GM21390 (cell line): ENCODE measurements around the gene RAC3.

Experiments
- ATAC-seq: cut with Tn5 transposase; IDR thresholded peaks from one replicate; pipeline ENCODE4 v1.9.1; 2021; ENCODE audit not compliant: unreplicated experiment

RAC3 gene

GRCh38 chr17:82022310-82022980, 9.0 kb upstream of the RAC3 start, which contains the start of gene CENPX:
TSS of gene CENPX (minus strand) at chr17:82022878. CDS start at chr17:82022861, 17 bp downstream.
- no peak for ATAC-seq

- peak; percentile 81 for ATAC-seq
Observed at GRCh38 chr17:82022981-82023446, 8.5 kb upstream of the RAC3 start, which contains the start of gene LRRC45. TSS of gene LRRC45 (plus strand) at chr17:82023305. CDS start at chr17:82023644, 339 bp downstream.

GRCh38 chr17:82023447-82024241, 7.8 kb upstream of the RAC3 start:
- ATAC-seq, result peak; percentile 0

DNA sequence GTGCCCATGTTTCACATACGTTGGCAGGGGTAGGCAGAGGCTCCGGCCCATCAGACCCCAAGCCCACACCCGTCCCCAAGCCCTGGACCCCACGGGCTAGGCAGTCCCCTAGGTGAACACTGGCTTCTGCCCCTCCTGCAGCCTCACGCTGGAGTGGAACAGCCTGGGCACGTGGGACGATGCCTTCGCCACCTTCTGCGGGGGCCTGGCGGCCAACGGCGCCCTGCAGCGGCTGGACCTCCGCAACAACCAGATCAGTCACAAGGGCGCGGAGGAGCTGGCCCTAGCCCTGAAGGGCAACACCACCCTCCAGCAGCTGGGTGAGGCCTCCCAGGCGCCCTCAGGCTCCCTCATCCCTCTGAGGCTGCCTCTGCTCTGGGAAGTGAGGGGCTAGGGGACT, 6.6 kb upstream of the RAC3 start:
- no peak for ATAC-seq

DNA sequence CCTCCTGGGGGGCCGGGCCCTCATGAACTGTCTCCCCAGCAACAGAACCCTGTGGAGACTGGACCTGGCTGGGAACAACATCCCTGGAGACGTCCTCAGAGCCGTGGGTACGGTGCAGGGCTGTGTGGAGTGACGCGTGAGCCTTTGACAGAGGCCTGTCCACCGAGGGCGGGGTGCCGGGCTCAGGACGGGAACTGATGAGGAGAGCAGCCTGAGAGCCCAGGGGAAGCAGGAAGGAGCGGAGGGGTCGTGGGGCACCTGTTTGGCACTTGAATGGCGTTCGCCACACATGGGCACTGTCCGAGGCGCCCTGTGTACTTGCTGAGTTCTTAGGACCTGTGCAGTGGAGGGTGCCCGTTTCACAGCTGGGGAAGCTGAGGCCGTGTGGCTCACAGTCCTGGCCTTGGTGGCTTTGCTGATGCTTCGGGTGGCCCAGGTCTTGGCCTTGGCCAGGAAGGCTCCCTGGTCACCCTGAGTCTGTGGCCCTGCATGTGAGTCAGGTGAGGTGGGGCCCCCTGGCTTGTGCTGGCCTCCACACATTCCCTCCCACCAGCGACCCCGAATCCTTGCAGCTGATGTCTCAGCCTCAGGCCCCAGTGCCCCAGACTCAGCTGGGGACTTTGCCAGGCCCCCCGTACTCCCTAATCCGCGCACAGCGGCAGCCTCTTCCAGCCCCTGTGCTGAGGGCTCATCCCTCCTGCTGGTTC, 5.9 kb upstream of the RAC3 start:
- no peak for ATAC-seq

DNA sequence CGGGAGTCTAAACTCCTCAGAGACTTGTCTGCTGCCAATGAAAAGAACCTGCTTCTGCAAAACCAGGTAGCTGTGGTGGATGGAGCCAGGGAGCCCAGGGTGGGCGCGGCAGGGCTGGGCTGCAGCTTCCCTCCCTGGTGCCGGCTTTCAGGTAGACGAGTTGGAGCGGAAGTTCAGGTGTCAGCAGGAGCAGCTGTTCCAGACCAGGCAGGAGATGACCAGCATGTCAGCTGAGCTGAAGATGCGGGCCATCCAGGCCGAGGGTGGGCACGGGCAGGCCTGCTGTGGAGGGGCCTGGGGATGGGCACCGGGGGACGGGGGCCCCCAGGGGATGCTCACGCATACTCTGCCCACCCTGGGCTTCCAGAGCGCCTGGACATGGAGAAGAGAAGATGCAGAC, 3.2 kb upstream of the RAC3 start:
- no peak for ATAC-seq

DNA sequence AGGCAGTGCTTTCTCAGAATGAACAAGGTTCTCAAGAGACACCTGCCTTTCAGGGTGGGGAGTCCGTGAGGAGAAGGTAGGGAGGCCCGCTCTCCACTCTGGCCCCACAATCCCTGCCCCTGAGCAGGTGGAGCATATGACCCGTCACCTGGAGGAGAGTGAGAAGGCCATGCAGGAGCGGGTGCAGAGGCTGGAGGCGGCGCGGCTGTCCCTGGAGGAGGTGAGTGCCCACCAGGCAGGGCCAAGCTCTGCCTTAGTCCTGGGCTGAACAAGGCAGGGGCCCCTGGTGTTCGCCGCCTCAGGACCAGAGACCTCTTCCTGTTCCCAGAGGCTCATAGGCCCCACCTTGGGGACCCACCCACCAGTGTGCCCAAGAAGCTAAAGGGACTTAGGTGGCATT, 2.5 kb upstream of the RAC3 start:
- no peak for ATAC-seq

DNA sequence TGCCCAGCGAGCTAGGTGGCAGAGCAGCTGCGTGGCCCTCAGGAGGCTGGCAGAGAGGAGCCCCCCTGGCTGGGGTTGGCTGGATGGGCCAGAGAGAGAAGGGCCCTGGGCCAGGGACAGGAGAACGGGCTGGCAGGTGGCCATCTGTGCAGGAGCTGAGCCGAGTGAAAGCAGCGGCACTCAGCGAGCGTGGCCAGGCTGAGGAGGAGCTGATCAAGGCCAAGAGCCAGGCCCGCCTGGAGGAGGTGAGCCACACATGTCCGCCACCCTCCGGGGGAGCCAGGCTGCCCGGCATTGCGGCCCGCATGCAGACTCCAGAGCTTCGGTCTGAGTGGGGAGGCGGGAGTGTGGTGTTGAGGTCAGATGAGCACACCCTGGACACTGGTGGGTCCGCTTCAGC, 2.1 kb upstream of the RAC3 start:
- ATAC-seq, result no peak

DNA sequence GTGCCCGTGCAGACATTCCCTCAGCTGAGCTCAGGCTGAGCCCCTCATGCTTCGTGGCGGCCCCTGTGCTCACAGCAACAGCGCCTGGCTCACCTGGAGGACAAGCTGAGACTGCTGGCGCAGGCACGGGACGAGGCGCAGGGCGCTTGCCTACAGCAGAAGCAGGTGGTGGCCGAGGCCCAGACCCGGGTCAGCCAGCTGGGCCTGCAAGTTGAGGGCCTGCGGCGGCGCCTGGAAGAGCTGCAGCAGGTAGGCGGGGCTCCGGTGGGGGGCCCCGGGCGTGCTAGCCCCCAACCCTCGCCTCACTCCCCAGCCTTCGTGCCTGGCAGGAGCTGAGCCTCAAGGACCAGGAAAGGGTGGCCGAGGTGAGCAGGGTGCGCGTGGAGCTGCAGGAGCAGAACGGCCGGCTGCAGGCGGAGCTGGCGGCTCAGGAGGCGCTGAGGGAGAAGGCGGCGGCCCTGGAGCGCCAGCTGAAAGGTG, 1.4 kb upstream of the RAC3 start:
- no peak for ATAC-seq

DNA sequence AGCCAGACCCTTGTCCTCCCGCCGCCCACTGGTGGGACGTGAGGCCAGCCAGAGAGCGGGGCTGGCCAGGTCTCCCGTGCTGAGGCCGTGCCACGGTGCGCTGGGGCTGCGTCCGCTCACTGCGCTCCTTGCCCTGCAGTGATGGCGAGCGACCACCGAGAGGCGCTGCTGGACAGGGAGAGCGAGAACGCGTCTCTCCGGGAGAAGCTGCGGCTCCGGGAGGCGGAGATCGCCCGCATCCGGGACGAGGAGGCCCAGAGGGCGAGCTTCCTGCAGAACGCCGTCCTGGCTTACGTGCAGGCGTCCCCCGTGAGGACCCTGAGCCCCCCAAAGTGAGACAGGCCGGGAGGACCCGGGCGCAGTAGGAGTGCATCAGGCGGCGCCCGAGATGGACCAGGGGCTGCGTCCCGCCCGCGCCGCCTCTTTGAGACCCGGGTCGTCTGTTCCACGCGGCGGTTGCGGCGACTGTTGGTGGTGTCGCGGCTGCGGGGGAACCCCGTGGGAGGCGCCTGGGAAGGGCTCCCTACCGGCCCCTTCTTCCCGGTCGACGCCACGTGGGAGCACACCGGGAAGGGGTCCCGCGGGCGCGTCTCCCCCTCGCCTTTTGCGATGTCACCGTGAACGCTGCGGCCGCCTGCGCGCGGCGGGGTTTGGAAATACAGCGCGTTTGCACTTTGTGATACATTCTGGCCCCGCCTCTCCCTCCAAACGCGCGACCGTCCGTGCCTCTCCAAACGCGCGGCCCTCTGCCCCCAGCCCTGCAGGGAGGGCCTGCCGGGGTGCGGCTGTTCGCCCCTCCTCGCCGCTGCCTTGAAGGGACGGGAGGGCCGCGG, 792 bp upstream of the RAC3 start:
- ATAC-seq, result no peak

GRCh38 chr17:82031885-82032627, 578 bp downstream of the RAC3 start:
- ATAC-seq, result no peak

- no peak for ATAC-seq
Observed at GRCh38 chr17:82033359-82034085, 2.0 kb downstream of the RAC3 start.

DNA sequence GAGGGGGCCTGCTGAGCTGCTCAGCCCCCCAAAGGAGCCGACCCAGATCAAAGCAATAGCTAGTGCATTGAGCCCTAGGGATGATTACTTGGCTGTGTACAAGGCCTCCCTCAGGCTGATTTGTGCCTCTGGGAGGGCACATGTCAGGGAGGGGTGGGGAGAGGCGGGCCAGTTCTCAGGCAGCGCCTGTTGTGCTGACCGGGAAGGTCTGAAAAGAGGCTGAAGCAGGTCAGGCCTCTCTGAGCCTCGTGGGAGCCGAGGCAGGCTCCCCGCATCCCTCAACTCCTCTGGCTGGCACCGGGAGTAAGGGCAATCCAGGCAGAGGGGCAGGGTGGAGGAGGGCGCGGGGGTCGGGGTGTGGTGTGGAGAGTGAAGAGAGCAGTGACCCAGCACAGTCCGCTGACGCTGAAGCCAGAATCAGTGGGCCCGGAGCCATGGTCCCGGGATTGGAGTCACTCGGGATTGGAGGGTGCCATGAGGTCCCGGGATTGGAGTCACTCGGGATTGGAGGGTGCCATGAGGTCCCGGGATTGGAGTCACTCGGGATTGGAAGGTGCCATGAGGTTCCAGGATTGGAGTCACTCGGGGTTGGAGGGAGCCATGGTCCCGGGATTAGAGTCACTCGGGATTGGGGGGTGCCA, 3.0 kb downstream of the RAC3 start:
- ATAC-seq, result no peak

DNA sequence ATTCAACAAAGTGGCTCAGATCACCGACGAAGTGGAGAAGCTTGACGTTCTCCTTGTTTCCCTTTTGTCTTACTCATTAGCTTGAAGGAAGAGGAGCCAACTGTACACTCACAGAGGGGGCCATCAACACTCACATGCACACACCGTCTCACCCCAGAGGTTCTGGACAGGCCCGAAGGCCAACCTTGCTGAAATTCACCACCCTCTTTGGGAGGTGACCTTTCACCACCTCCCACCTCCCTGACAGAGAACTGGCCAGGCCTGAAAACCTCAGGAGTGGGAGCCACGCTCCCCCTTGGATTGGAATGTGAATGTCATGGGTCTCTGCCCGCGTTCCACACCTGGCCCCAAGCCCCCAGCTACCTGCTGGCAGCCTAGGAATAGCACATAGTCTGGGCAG, 4.0 kb downstream of the RAC3 start:
- no peak for ATAC-seq

- ATAC-seq, result no peak
Observed at GRCh38 chr17:82035956-82036633, 4.6 kb downstream of the RAC3 start.

GRCh38 chr17:82036634-82037091, 5.2 kb downstream of the RAC3 start:
- ATAC-seq, result no peak

DNA sequence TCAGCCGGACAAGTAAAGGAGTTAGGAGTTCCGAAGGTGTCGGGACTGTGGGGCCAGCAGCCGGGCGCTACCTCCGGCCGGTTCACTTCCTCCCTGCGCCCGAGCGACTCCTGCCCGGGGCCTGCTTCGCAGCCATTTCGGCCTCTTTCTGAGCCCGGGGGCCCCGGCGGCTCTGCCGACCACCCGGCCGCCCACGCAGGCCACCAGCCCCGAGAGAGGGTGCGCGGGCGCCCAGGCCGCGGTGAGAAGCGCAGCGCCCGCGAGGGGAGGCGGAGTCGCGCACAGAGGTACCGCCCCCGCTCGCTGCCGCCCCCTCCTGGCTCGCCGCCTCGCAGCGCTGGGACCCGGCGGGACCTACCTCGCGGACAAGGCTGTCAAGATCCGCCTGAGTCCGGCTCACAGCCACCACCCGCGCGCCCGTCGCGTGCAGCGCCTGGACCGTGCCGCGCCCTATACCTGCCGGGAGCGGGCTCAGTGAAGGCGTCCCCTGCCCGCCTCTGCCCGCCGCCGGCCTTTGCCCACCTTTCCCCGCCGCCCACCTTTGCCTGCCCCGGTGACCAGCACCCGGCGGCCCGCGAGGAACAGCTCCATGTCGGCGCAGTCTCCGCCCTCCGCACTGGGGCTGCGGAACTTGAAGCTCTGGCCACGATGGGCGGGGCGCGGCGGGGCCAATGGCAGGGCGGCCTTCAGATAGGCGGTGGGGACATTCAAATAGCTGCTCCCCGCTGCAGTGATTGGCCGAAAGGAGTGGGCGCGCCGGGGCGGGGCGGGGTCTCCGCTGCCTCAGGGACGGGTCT, 5.8 kb downstream of the RAC3 start, which contains the start of gene DCXR:
Gene DCXR (minus strand): TSS at position 606 of the 797 bp plus-strand sequence. CDS start 15 bp downstream, at position 591.
- ATAC-seq, result peak; percentile 80
